CD14-positive monocyte (primary cell): ENCODE results near the gene ARMC9. TPM values are rescaled to one million over a fixed set of nuclear protein-coding genes. Genes with fewer than 3 reads are reported as not detected.
"Not testable (repeated sequence)": the region's sequence is repeated elsewhere in the genome, so short reads cannot be mapped to it uniquely, and the experiment has no call there.

Experiments used
- DNase-seq, 3 donors: peaks; one replicate each; pipeline ENCODE4 v3.0.0-alpha.2; 2011 to 2022
- H2AFZ ChIP-seq: 2 replicates; pipeline ENCODE4 v1.6.0; 2012; ENCODE audit warnings: mild to moderate bottlenecking, low read depth, low read length, inconsistent platforms; ENCODE audit not compliant: insufficient read depth, poor library complexity, severe bottlenecking
- H3K27ac ChIP-seq, 2 donors: 1 replicate in 1 of 2; 2 replicates in 1 of 2; pipeline ENCODE4 v1.5.1; 2012 to 2013; ENCODE audit warnings: low read length in 2 of 2, control low read depth in 1 of 2, inconsistent platforms in 1 of 2, low read depth in 1 of 2, mild to moderate bottlenecking in 1 of 2
- H3K27me3 ChIP-seq, 2 donors: one replicate each; pipeline versions ENCODE4 v1.6.0 to v1.6.1; 2011 to 2013; ENCODE audit warnings: low read length in 2 of 2; ENCODE audit not compliant: control insufficient read depth in 2 of 2, insufficient read depth in 2 of 2
- H3K36me3 ChIP-seq, 2 donors: replicated peaks in 1 of 2; 1 replicate in 1 of 2; 2 replicates in 1 of 2; pipeline versions ENCODE4 v1.5.1 to v1.6.1; 2012 to 2013; ENCODE audit warnings: low read length in 2 of 2, control low read depth in 1 of 2, inconsistent platforms in 1 of 2, mild to moderate bottlenecking in 1 of 2; ENCODE audit not compliant: insufficient read depth in 2 of 2, control insufficient read depth in 1 of 2
- H3K4me1 ChIP-seq, 2 donors: 1 replicate in 1 of 2; 2 replicates in 1 of 2; pipeline versions ENCODE4 v1.5.1 to v1.6.1; 2012 to 2013; ENCODE audit warnings: low read length in 2 of 2, control low read depth in 1 of 2, inconsistent platforms in 1 of 2, mild to moderate bottlenecking in 1 of 2, moderate library complexity in 1 of 2; ENCODE audit not compliant: insufficient read depth in 2 of 2, control insufficient read depth in 1 of 2
- H3K4me2 ChIP-seq: replicated peaks from 2 replicates; pipeline ENCODE3; 2012; ENCODE audit warnings: low read length, moderate library complexity, mild to moderate bottlenecking; ENCODE audit not compliant: poor library complexity, severe bottlenecking; ENCODE audit errors: extremely low read depth
- H3K4me3 ChIP-seq, 3 experiments: fragments of 200-600 bp in 1 of 3; sonication (generic) in 1 of 3; replicated peaks in 1 of 3; 1 replicate in 2 of 3; 2 replicates in 1 of 3; pipeline ENCODE4 v1.5.1; 2011 to 2013; ENCODE audit warnings: low read length in 3 of 3, mild to moderate bottlenecking in 3 of 3, control low read depth in 2 of 3, low read depth in 2 of 3, inconsistent platforms in 1 of 3, moderate library complexity in 1 of 3
- H3K79me2 ChIP-seq: 2 replicates; pipeline ENCODE4 v1.6.0; 2012; ENCODE audit warnings: mild to moderate bottlenecking, control low read depth, inconsistent platforms, low read length, moderate library complexity; ENCODE audit not compliant: insufficient read depth
- H3K9ac ChIP-seq: 2 replicates; pipeline ENCODE4 v1.6.0; 2017; ENCODE audit warnings: low read length, mild to moderate bottlenecking; ENCODE audit not compliant: insufficient read depth, poor library complexity, severe bottlenecking
- H3K9me3 ChIP-seq, 2 donors: replicated peaks in 1 of 2; 1 replicate in 1 of 2; 2 replicates in 1 of 2; pipeline versions ENCODE4 v1.5.1 to v1.6.1; 2012 to 2013; ENCODE audit warnings: low read length in 2 of 2, control low read depth in 1 of 2; ENCODE audit not compliant: control insufficient read depth in 1 of 2, insufficient read depth in 1 of 2
- H4K20me1 ChIP-seq: 2 replicates; pipeline ENCODE4 v1.6.0; 2012; ENCODE audit warnings: mild to moderate bottlenecking, low read length, control low read depth, moderate library complexity; ENCODE audit not compliant: insufficient read depth
- H3K27ac Mint-ChIP-seq, 7 donors: one replicate each; pipeline ENCODE4 v1.8.0; 2020; ENCODE audit warnings: mild to moderate bottlenecking in 7 of 7, mixed read lengths in 7 of 7, moderate library complexity in 6 of 7, inconsistent platforms in 2 of 7
- H3K27me3 Mint-ChIP-seq, 3 donors: one replicate each; pipeline ENCODE4 v1.8.0; 2021 to 2022; ENCODE audit warnings: low read depth in 3 of 3, mild to moderate bottlenecking in 3 of 3, mixed read lengths in 3 of 3, moderate library complexity in 3 of 3, inconsistent platforms in 1 of 3
- H3K36me3 Mint-ChIP-seq, 2 donors: one replicate each; pipeline ENCODE4 v1.8.0; 2020; ENCODE audit warnings: mixed read lengths in 2 of 2, inconsistent platforms in 1 of 2, mild to moderate bottlenecking in 1 of 2
- H3K4me1 Mint-ChIP-seq: one replicate; pipeline ENCODE4 v1.8.0; 2020; ENCODE audit warnings: mild to moderate bottlenecking, mixed read lengths
- H3K4me3 Mint-ChIP-seq, 2 donors: one replicate each; pipeline ENCODE4 v1.8.0; 2020; ENCODE audit warnings: mild to moderate bottlenecking in 2 of 2, mixed read lengths in 2 of 2, moderate library complexity in 1 of 2
- H3K9me3 Mint-ChIP-seq, 7 donors: one replicate each; pipeline ENCODE4 v1.8.0; 2020 to 2022; ENCODE audit warnings: mixed read lengths in 7 of 7, mild to moderate bottlenecking in 6 of 7, moderate library complexity in 6 of 7, inconsistent platforms in 2 of 7
- CTCF ChIP-seq: fragments of 200-600 bp; IDR thresholded peaks from one replicate; pipeline ENCODE4 v1.8.0; 2022; ENCODE audit warnings: antibody characterized with exemption, mild to moderate bottlenecking
- WGBS: methylation state at CpG from one replicate; pipeline ENCODE4 v1.1.5; 2013; ENCODE audit warnings: missing lambda C conversion rate; ENCODE audit not compliant: insufficient coverage; 5-methylcytosine and 5-hydroxymethylcytosine counted together
- intact Hi-C, 2 donors: fragments of 100-400 bp; cut with micrococcal nuclease; formaldehyde crosslinking; loops; one replicate each; pipeline versions ENCODE4 v1.15.0 to v1.15.1; 2023
- polyA plus RNA-seq, 3 donors: library from polyadenylated mRNA; depleted of rRNA in 1 of 3; unstranded in 2 of 3; stranded (reverse) in 1 of 3; fragments of 300-500 nt in 2 of 3; fragments of >200 nt in 1 of 3; fragmentation: Illumina TruSeq in 2 of 3; gene quantifications; 1 replicate in 2 of 3; 2 replicates in 1 of 3; pipeline ENCODE4 v1.2.3, GENCODE V29; 2012 to 2021

The ARMC9 gene
- polyA plus RNA-seq, 3 donors, result 0.07 to 0.27 TPM; not detected in 1

GRCh38 chr2:231196592-231196991 is 1.8 kb upstream of the ARMC9 start:
- H3K4me1 Mint-ChIP-seq, result peaks cover 14% of the 10 kb centered on the region
- Histone ChIP-seq H3K4me3 (no peak overlapping the region), H3K27me3 (peaks cover 2 to 8% of the 10 kb centered on the region in 2 donors), H2AFZ (peak overlapping the region; percentile 31), H3K4me1 (peaks cover 12 to 15% of the 10 kb centered on the region in 2 donors), H3K9me3 (no peaks in the 10 kb centered on the region), H3K27ac (no peak overlapping the region), H3K79me2 (no peaks in the 10 kb centered on the region), H3K36me3 (no peaks in the 10 kb centered on the region), H3K4me2 (no peak overlapping the region), H3K9ac (no peak overlapping the region), H4K20me1 (no peaks in the 10 kb centered on the region)
- TF ChIP-seq CTCF, result no peak
- intact Hi-C loops, result no loop called here
- H3K27me3 Mint-ChIP-seq, result peaks cover 29 to 35% (median 34%) of the 10 kb centered on the region in 3 donors
- no peak overlapping the region for H3K27ac Mint-ChIP-seq
- H3K9me3 Mint-ChIP-seq, result peaks cover 0 to 3% (median 0%) of the 10 kb centered on the region in 7 donors
- no peak for DNase-seq
- no peaks in the 10 kb centered on the region for H3K36me3 Mint-ChIP-seq
- 94% methylated on average over 3 of the region's 5 CpGs for WGBS
- H3K4me3 Mint-ChIP-seq, result no peak overlapping the region

- H3K4me3 Mint-ChIP-seq, H3K4me3 ChIP-seq: not testable (repeated sequence)
Observed at GRCh38 chr2:231197196-231197595, 1.2 kb upstream of the ARMC9 start.

More at GRCh38 chr2:231197196-231197595, 1.2 kb upstream of the ARMC9 start:
- peak overlapping the region; percentile 98 for H2AFZ ChIP-seq
- peaks cover 27 to 30% (median 28%) of the 10 kb centered on the region in 3 donors for H3K27me3 Mint-ChIP-seq
- H3K4me1 ChIP-seq, result peaks cover 12 to 15% of the 10 kb centered on the region in 2 donors
- H3K27ac Mint-ChIP-seq, H3K9me3 Mint-ChIP-seq, H3K36me3 ChIP-seq, H3K79me2 ChIP-seq, H3K27ac ChIP-seq, H4K20me1 ChIP-seq, H3K9ac ChIP-seq, DNase-seq, H3K27me3 ChIP-seq, H3K9me3 ChIP-seq, H3K36me3 Mint-ChIP-seq, H3K4me2 ChIP-seq, intact Hi-C loops: not testable (repeated sequence)
- WGBS, result 89% methylated on average over 6 of the region's 7 CpGs
- peaks cover 14% of the 10 kb centered on the region for H3K4me1 Mint-ChIP-seq
